H1 (cell line): ENCODE results near the gene MAPK14. TPM values are rescaled to one million over a fixed set of nuclear protein-coding genes. Genes with fewer than 3 reads are reported as not detected.
A peak's percentile ranks its signal among the peaks of the same experiment; 100 is the strongest.

Source experiments
- CTCF ChIA-PET: fragments of 300-600 bp; sonication (Branson Sonifier 250); formaldehyde crosslinking; loops from one replicate; lab custom pipeline; 2021; ENCODE audit not compliant: partially characterized antibody; lab: Charles Lee
- POLR2A ChIA-PET: fragments of 300-600 bp; sonication (Branson Sonifier 250); formaldehyde crosslinking; loops from one replicate; lab custom pipeline; 2021; ENCODE audit warnings: inconsistent platforms; ENCODE audit not compliant: partially characterized antibody; lab: Charles Lee
- DNase-seq, 2 experiments: peaks; one replicate each; pipeline versions ENCODE4 v3.0.0 to v3.0.0-alpha.2; 2010 to 2022; ENCODE audit warnings: low spot score in 2 of 2, low read depth in 1 of 2, mixed read lengths in 1 of 2
- FAIRE-seq: peaks from 2 replicates; lab custom pipeline; 2011; peaks lifted over from hg19 to GRCh38; lab: Jason Lieb, UNC
- H2AFZ ChIP-seq: 2 replicates; pipeline ENCODE4 v1.8.1; 2012; ENCODE audit warnings: low read length, inconsistent platforms
- H2AK5ac ChIP-seq: 2 replicates; pipeline ENCODE4 v1.6.1; 2013; ENCODE audit warnings: low read depth, low read length
- H2BK120ac ChIP-seq: replicated peaks from 2 replicates; pipeline ENCODE3; 2013; ENCODE audit warnings: low read depth, low read length, inconsistent platforms
- H2BK12ac ChIP-seq: 2 replicates; pipeline ENCODE4 v1.6.1; 2013; ENCODE audit warnings: low read depth, low read length
- H2BK15ac ChIP-seq: 2 replicates; pipeline ENCODE4 v1.6.1; 2013; ENCODE audit warnings: low read length
- H2BK20ac ChIP-seq: 2 replicates; pipeline ENCODE4 v1.6.1; 2013; ENCODE audit warnings: low read length
- H2BK5ac ChIP-seq: 2 replicates; pipeline ENCODE4 v1.6.1; 2013; ENCODE audit warnings: low read depth, low read length
- H3K14ac ChIP-seq: 2 replicates; pipeline ENCODE4 v1.6.1; 2013; ENCODE audit warnings: inconsistent platforms; ENCODE audit not compliant: insufficient read length
- H3K18ac ChIP-seq: 2 replicates; pipeline ENCODE4 v1.6.1; 2013; ENCODE audit warnings: low read length; ENCODE audit errors: extremely low read depth
- H3K23ac ChIP-seq: 2 replicates; pipeline ENCODE4 v1.6.1; 2013; ENCODE audit warnings: inconsistent platforms; ENCODE audit not compliant: insufficient read length
- H3K23me2 ChIP-seq: 2 replicates; pipeline ENCODE4 v1.6.1; 2013; ENCODE audit warnings: low read depth, low read length
- H3K27ac ChIP-seq: 2 replicates; pipeline ENCODE4 v1.6.1; 2011; ENCODE audit warnings: low read depth, low read length, inconsistent platforms
- H3K27me3 ChIP-seq, 4 experiments: replicated peaks in 1 of 4; 1 replicate in 1 of 4; 2 replicates in 3 of 4; pipeline versions ENCODE4 v1.6.1 to v1.8.1; 2011 to 2013; ENCODE audit warnings: low read length in 3 of 4, mild to moderate bottlenecking in 3 of 4, inconsistent platforms in 2 of 4, mixed read lengths in 2 of 4, moderate library complexity in 1 of 4; ENCODE audit not compliant: control insufficient read depth in 3 of 4, insufficient read depth in 3 of 4; ENCODE audit errors: extremely low read depth in 1 of 4
- H3K36me3 ChIP-seq, 4 experiments: 2 replicates each; pipeline versions ENCODE4 v1.6.1 to v1.8.1; 2011 to 2013; ENCODE audit warnings: mild to moderate bottlenecking in 4 of 4, low read length in 3 of 4, moderate library complexity in 2 of 4, control low read depth in 1 of 4, inconsistent platforms in 1 of 4; ENCODE audit not compliant: insufficient read depth in 4 of 4, control insufficient read depth in 2 of 4
- H3K4ac ChIP-seq: replicated peaks from 2 replicates; pipeline ENCODE3; 2013; ENCODE audit warnings: low read length, low read depth, mixed read lengths, inconsistent platforms; ENCODE audit not compliant: insufficient read length
- H3K4me1 ChIP-seq, 4 experiments: replicated peaks in 1 of 4; 1 replicate in 1 of 4; 2 replicates in 3 of 4; pipeline versions ENCODE4 v1.6.1 to v1.8.1; 2011 to 2013; ENCODE audit warnings: low read length in 3 of 4, inconsistent platforms in 2 of 4, mixed read lengths in 1 of 4; ENCODE audit not compliant: insufficient read depth in 4 of 4, control insufficient read depth in 3 of 4
- H3K4me2 ChIP-seq, 2 experiments: 2 replicates each; pipeline versions ENCODE4 v1.6.1 to v1.8.1; 2011 to 2013; ENCODE audit warnings: low read depth in 2 of 2, low read length in 2 of 2, control low read depth in 1 of 2, inconsistent platforms in 1 of 2, mild to moderate bottlenecking in 1 of 2; ENCODE audit not compliant: insufficient read depth in 1 of 2
- H3K4me3 ChIP-seq, 4 experiments: fragments of 200-600, 300-600 bp in 1 of 4; sonication (generic), shearing (Covaris generic), sonication (Bioruptor Twin) in 1 of 4; 2 replicates each; pipeline versions ENCODE4 v1.5.1 to v1.8.1; 2011 to 2016; ENCODE audit warnings: low read length in 4 of 4, low read depth in 3 of 4, control low read depth in 2 of 4, inconsistent platforms in 2 of 4, mild to moderate bottlenecking in 2 of 4, mixed read lengths in 1 of 4, moderate library complexity in 1 of 4; ENCODE audit not compliant: insufficient read depth in 2 of 4; ENCODE audit errors: extremely low read depth in 1 of 4
- H3K56ac ChIP-seq: replicated peaks from 2 replicates; pipeline ENCODE3; 2013; ENCODE audit warnings: low read depth, mild to moderate bottlenecking, mixed read lengths, low read length, inconsistent platforms; ENCODE audit not compliant: insufficient read length
- H3K79me1 ChIP-seq: 2 replicates; pipeline ENCODE4 v1.6.1; 2013; ENCODE audit warnings: low read depth, low read length, control low read depth
- H3K79me2 ChIP-seq, 2 experiments: 2 replicates each; pipeline versions ENCODE4 v1.6.1 to v1.8.1; 2012 to 2013; ENCODE audit warnings: low read length in 2 of 2, mild to moderate bottlenecking in 2 of 2, inconsistent platforms in 1 of 2; ENCODE audit not compliant: insufficient read depth in 2 of 2, control insufficient read depth in 1 of 2
- H3K9ac ChIP-seq, 4 experiments: replicated peaks in 1 of 4; 1 replicate in 1 of 4; 2 replicates in 3 of 4; pipeline versions ENCODE4 v1.6.1 to v1.8.1; 2011 to 2013; ENCODE audit warnings: low read depth in 3 of 4, low read length in 3 of 4, control low read depth in 2 of 4, mild to moderate bottlenecking in 2 of 4, moderate library complexity in 2 of 4, inconsistent platforms in 1 of 4; ENCODE audit errors: extremely low read depth in 1 of 4
- H3K9me3 ChIP-seq, 2 experiments: 2 replicates each; pipeline versions ENCODE4 v1.6.1 to v1.8.1; 2012 to 2013; ENCODE audit warnings: mild to moderate bottlenecking in 2 of 2, moderate library complexity in 2 of 2, control low read depth in 1 of 2, inconsistent platforms in 1 of 2, low read depth in 1 of 2, low read length in 1 of 2, mixed read lengths in 1 of 2; ENCODE audit not compliant: insufficient read depth in 2 of 2
- H4K20me1 ChIP-seq, 2 experiments: replicated peaks in 1 of 2; 2 replicates each; pipeline versions ENCODE3 to v1.8.1; 2011 to 2013; ENCODE audit warnings: inconsistent platforms in 2 of 2, low read length in 2 of 2, mild to moderate bottlenecking in 1 of 2; ENCODE audit not compliant: insufficient read depth in 2 of 2, control insufficient read depth in 1 of 2
- H4K5ac ChIP-seq: 2 replicates; pipeline ENCODE4 v1.6.1; 2013; ENCODE audit warnings: low read length, low read depth, mixed read lengths, inconsistent platforms; ENCODE audit not compliant: insufficient read length
- H4K8ac ChIP-seq: 2 replicates; pipeline ENCODE4 v1.8.0; 2013; ENCODE audit warnings: mild to moderate bottlenecking, moderate library complexity, low read length, inconsistent platforms; ENCODE audit not compliant: insufficient read depth; ENCODE audit errors: extremely low read depth
- H4K91ac ChIP-seq: replicated peaks from 2 replicates; pipeline ENCODE3; 2013; ENCODE audit warnings: low read length, mixed read lengths, inconsistent platforms; ENCODE audit not compliant: insufficient read length
- CEBPB ChIP-seq: IDR thresholded peaks from 2 replicates; pipeline ENCODE4 v1.6.1; 2012; ENCODE audit warnings: low read depth, low read length
- WGBS, 2 experiments: shearing (Covaris generic) in 1 of 2; methylation state at CpG; one replicate each; pipeline versions ENCODE4 v1.1.6 to v1.1.7; 2013 to 2015; ENCODE audit warnings: low lambda C conversion rate in 2 of 2, mixed read lengths in 2 of 2, inconsistent platforms in 1 of 2, low coverage in 1 of 2, missing lambda C conversion rate in 1 of 2; ENCODE audit not compliant: insufficient replicate concordance in 2 of 2, insufficient coverage in 1 of 2, insufficient read length in 1 of 2; ENCODE audit errors: extremely low coverage in 1 of 2, missing lambda C conversion rate in 1 of 2; 5-methylcytosine and 5-hydroxymethylcytosine counted together
- polyA plus RNA-seq, 7 experiments: library from polyadenylated mRNA; depleted of rRNA in 3 of 7; stranded (reverse) in 5 of 7; unstranded in 2 of 7; fragments of >200 nt in 5 of 7; fragments of 200-250 nt in 2 of 7; gene quantifications; 1 replicate in 5 of 7; 2 replicates in 1 of 7; 4 replicates in 1 of 7; pipeline versions ENCODE4 v1.2.1 to v1.2.3, GENCODE V29; 2011 to 2013; ENCODE audit warnings: missing spikeins in 2 of 7, mixed read lengths in 2 of 7
- total RNA-seq: library from RNA; stranded (reverse); fragmentation: NEBNext Ultra II Directional; extraction: Animal tissue kit (Norgen Biotek cat#: 25700); gene quantifications from 2 replicates; pipeline ENCODE4 v1.2.1, GENCODE V29; 2021

The MAPK14 gene
- total and polyA plus RNA-seq, 2 of the 8 experiments (the other 6 are each of a cell fraction or from before 2014, with no cell fraction given): 18.1 to 39.3 TPM

- no peak for FAIRE-seq
- Histone ChIP-seq H3K23ac (no peak overlapping the region), H2BK20ac (no peak overlapping the region)
Observed at GRCh38 chr6:36127462-36128016, 99.9 kb downstream of the MAPK14 start.

More at GRCh38 chr6:36127462-36128016, 99.9 kb downstream of the MAPK14 start:
- Histone ChIP-seq H2AK5ac (0 out of 2 replicates have a peak overlapping the region, but pooled peaks have one; percentile 18), H2BK15ac (0 out of 2 replicates have a peak overlapping the region, but pooled peaks have one; percentile 29), H4K5ac (no peak overlapping the region), H3K4me2 (no peak overlapping the region), H3K27ac (no peak overlapping the region), H2AFZ (no peak overlapping the region), H3K4ac (no peak overlapping the region), H3K27me3 (peaks cover 0 to 10% (median 3%) of the 10 kb centered on the region in 4 experiments; a peak in 4 of 7 replicates), H3K14ac (no peak overlapping the region), H3K9ac (no peak overlapping the region), H2BK12ac (peak overlapping the region; percentile 87; the same call in 1 of the 2 replicates), H3K4me1 (peaks cover 7 to 16% (median 13%) of the 10 kb centered on the region in 4 experiments), H3K56ac (no peak overlapping the region), H2BK120ac (no peak overlapping the region), H3K23me2 (peaks cover 9% of the 10 kb centered on the region; the same call in 1 of the 2 replicates), H3K79me2 (no peaks in the 10 kb centered on the region), H3K36me3 (no peaks in the 10 kb centered on the region), H3K9me3 (no peaks in the 10 kb centered on the region), H4K91ac (no peak overlapping the region), H4K20me1 (no peaks in the 10 kb centered on the region), H3K4me3 (no peak overlapping the region), H4K8ac (no peak overlapping the region), H3K18ac (no peak overlapping the region; the same call in 1 of the 2 replicates), H3K79me1 (no peaks in the 10 kb centered on the region), H2BK5ac (no peak overlapping the region)
- DNase-seq: no peak
- no peak for TF ChIP-seq CEBPB
- 90% methylated on average over 8 of the region's 8 CpGs; no CpG with 5 or more reads in 1 of the 2 experiments for WGBS, 2 experiments
- ChIA-PET POLR2A (interaction anchor here (0.7 to 1.2 kb wide), 2 partner anchors 9 to 11 kb away, joined by 3 read pairs; no protein-coding TSS in a partner anchor), CTCF (interaction anchor here (1.2 to 3.4 kb wide), 3 partner anchors 8 to 12 kb away, joined by 4 to 19 read pairs (median 9); no protein-coding TSS in a partner anchor)
